ENCODE results near the gene SEC24D.
"Not testable (repeated sequence)": the region's sequence is repeated elsewhere in the genome, so short reads cannot be mapped to it uniquely, and the experiment has no call there.

The SEC24D gene

GRCh38 chr4:118803253-118803652, 32.7 kb downstream of the SEC24D start:
- no peak for DNase-seq

GRCh38 chr4:118801895-118802575, 33.9 kb downstream of the SEC24D start:
- DNase-seq: no peak

GRCh38 chr4:118799231-118799942, 36.5 kb downstream of the SEC24D start:
- peak; percentile 25 to 41 for DNase-seq

GRCh38 chr4:118798658-118799057, 37.3 kb downstream of the SEC24D start:
- DNase-seq: peak in 1 of 2 experiments; percentile 1

- no peak for DNase-seq
These were observed 38.3 kb downstream of the SEC24D start for GRCh38 chr4:118797558-118798142.

GRCh38 chr4:118791690-118792446, 44.1 kb downstream of the SEC24D start:
- not testable (repeated sequence) for DNase-seq

- DNase-seq: no peak
These were observed 45.4 kb downstream of the SEC24D start for GRCh38 chr4:118790544-118790943.

GRCh38 chr4:118788911-118789310, 47.0 kb downstream of the SEC24D start:
- no peak for DNase-seq

- DNase-seq: no peak
These were observed 48.0 kb downstream of the SEC24D start for GRCh38 chr4:118787844-118788380.

- DNase-seq: no peak
These were observed 51.1 kb downstream of the SEC24D start for GRCh38 chr4:118784776-118785175.

- no peak for DNase-seq
These were observed 52.0 kb downstream of the SEC24D start for GRCh38 chr4:118783887-118784286.

GRCh38 chr4:118782886-118783285, 53.0 kb downstream of the SEC24D start:
- not testable (repeated sequence) for DNase-seq

- not testable (repeated sequence) for DNase-seq
These were observed 58.3 kb downstream of the SEC24D start for GRCh38 chr4:118777649-118778048.

- not testable (repeated sequence) for DNase-seq
These were observed 58.8 kb downstream of the SEC24D start for GRCh38 chr4:118776955-118777640.

GRCh38 chr4:118776157-118776954, 59.6 kb downstream of the SEC24D start:
- no peak for DNase-seq

GRCh38 chr4:118775405-118775804, 60.5 kb downstream of the SEC24D start:
- peak in 1 of 2 experiments; percentile 20 for DNase-seq

GRCh38 chr4:118774989-118775388, 60.9 kb downstream of the SEC24D start:
- DNase-seq: peak in 1 of 2 experiments; percentile 58

- no peak for DNase-seq
These were observed 61.6 kb downstream of the SEC24D start for GRCh38 chr4:118774321-118774720.

- no peak for DNase-seq
These were observed 62.5 kb downstream of the SEC24D start for GRCh38 chr4:118773429-118773792.

- no peak for DNase-seq
These were observed 63.0 kb downstream of the SEC24D start for GRCh38 chr4:118772767-118773428.

Data from NCI-H524 (cell line).